22Rv1 (cell line): ENCODE data around the gene RNU6-7.

Source experiments
- CTCF ChIP-seq: fragments of 450-650 bp; IDR thresholded peaks from 2 replicates; pipeline ENCODE4 v1.5.1; 2017; ENCODE audit warnings: mild to moderate bottlenecking
- ZFX ChIP-seq: fragments of 450-650 bp; IDR thresholded peaks from 2 replicates; pipeline ENCODE4 v1.6.1; 2017; ENCODE audit warnings: antibody characterized with exemption, borderline replicate concordance

- TF ChIP-seq CTCF (no peak), ZFX (no peak)
Observed at GRCh38 chr14:32205554-32205953, 3.7 kb downstream of the RNU6-7 start.
